Epithelial cell of esophagus (primary cell): ENCODE measurements around the gene CCDC152.

Experiments
- DNase-seq: peaks from one replicate; pipeline ENCODE4 v3.0.0; 2010; ENCODE audit warnings: low read depth
- H3K4me3 ChIP-seq: 2 replicates; pipeline ENCODE4 v1.5.1; 2011; ENCODE audit warnings: mild to moderate bottlenecking, low read length, control low read depth
- TF ChIP-seq, protein P1 (sequence below): IDR thresholded peaks from 2 replicates; pipeline ENCODE4 v1.5.1; 2011; ENCODE audit warnings: low read depth, mild to moderate bottlenecking, low read length, control low read depth, inconsistent platforms; ENCODE audit not compliant: insufficient read depth; ENCODE audit errors: missing control alignments

CCDC152 gene

DNA sequence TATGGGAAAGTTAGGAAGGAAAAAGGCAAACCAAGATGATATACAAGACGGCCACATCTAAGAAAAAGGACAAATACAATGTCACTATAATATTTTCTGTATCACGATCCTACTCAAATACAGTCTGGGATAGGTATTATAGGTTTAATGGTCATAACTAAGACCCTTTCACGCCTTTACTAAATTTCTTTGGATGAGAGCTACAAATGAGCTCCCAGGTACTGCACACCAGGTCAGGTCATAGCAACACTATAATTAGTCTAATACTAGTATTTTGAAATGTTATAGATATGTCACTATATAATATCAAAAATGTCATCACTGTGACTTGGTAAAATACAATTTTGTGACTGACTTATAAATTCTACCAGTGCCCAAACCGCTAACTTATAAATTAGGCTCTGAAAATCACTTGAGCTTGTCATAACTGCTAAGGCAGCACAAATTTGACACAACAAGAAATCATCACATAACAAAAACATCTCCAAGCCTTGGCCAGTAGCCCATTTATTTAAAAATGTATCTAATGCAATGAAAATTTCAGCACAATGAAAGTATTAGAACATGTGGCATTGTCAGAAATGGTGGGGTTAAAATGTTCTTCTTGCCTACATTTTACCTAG, 48.2 kb downstream of the CCDC152 start:
- DNase-seq = no peak
- TF ChIP-seq, protein P1, sequence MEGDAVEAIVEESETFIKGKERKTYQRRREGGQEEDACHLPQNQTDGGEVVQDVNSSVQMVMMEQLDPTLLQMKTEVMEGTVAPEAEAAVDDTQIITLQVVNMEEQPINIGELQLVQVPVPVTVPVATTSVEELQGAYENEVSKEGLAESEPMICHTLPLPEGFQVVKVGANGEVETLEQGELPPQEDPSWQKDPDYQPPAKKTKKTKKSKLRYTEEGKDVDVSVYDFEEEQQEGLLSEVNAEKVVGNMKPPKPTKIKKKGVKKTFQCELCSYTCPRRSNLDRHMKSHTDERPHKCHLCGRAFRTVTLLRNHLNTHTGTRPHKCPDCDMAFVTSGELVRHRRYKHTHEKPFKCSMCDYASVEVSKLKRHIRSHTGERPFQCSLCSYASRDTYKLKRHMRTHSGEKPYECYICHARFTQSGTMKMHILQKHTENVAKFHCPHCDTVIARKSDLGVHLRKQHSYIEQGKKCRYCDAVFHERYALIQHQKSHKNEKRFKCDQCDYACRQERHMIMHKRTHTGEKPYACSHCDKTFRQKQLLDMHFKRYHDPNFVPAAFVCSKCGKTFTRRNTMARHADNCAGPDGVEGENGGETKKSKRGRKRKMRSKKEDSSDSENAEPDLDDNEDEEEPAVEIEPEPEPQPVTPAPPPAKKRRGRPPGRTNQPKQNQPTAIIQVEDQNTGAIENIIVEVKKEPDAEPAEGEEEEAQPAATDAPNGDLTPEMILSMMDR = no peak
- no peak overlapping the region for H3K4me3 ChIP-seq

DNA sequence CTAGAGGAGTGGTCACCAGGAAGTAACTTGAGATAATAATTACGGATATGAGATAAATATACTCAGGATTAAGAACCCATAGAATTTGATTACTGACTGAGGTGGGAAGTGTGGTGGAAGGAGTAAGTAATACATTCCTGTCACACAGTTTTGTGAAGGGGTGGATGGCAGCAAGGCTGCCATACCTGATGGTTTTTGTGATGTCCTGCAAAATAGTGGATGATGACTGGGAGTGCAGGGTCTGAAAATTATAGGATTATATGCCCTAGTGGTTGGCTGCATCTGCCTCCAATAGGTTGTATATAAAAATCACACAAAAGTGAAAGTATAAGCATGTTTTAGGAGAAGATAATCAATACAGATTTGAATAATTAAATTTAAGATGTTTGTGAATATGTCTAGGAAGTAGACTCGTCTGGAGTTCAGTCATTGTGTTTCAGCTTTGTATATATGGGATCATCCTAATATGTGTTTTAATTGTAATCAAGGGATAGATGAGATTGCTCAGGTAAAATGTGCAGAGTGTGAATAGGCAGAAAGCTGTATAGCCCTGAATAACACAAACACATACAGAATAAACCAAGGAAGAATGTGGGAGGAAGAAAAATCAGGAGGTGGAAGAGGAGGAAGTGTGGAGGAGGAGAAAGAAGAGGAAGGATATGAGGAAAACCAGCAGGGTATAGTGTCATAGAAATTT, 49.5 kb downstream of the CCDC152 start:
- H3K4me3 ChIP-seq = no peak overlapping the region
- DNase-seq = no peak
- TF ChIP-seq, protein P1 = no peak

DNA sequence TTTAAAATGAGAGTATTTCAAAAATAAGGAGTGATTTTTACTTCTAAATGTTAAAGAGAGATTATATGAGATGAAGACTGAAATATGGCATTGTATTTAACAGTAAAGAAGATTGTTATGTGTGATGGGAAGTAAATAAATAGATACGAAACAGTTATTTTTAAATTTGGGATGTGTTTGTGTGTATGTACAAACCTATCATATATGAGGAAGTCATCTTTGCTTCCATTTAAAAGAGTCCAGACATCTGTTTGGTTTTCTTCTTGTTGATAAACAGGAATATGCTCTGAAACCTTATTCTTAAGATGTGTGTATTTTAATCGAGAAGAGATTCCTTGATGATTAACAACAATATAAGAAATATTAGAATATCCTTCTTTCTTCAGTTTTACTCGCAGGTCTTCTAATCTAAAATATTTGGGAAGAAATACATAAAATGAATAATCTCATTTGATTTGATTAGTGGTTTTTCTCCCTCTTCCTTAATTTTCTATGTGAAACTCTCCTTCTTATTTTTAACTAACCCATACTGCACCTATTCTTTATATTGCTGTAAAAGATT, 50.2 kb downstream of the CCDC152 start:
- TF ChIP-seq, protein P1 = no peak
- no peak overlapping the region for H3K4me3 ChIP-seq
- no peak for DNase-seq

DNA sequence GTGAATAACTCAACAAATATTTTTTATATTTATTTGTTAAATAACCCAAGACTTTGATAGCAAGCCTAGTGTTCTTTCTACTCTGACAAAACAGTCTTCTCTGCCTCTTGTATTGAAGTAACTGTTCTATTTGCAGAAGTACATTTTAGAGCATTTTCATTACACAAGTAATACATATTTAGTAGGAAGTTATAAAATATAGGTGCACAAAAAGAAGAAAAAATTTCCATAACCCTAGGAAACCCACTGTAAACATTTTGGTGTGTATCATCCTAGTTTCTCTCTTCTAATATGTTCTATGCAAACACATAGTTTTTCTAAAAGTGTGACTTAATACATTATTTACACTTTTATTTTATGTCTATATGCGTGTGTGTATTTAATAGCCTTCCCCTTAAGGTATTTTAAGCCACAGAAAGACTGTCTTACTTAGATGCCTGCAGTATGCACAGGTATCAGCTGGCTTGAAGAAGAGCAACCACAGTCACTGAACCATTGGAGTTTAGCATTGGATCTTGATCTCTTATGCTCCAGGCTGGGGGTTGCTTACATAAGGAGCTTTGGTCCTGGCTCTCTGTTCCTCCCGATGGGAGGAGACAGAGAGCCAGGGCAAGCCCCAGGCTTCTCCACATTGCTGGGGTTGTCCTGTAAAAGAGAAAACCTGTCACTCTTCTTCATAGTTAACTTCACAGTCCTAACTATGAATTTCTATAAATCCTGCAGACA, 51.3 kb downstream of the CCDC152 start:
- H3K4me3 ChIP-seq = no peak overlapping the region
- TF ChIP-seq, protein P1 = no peak
- DNase-seq = no peak

DNA sequence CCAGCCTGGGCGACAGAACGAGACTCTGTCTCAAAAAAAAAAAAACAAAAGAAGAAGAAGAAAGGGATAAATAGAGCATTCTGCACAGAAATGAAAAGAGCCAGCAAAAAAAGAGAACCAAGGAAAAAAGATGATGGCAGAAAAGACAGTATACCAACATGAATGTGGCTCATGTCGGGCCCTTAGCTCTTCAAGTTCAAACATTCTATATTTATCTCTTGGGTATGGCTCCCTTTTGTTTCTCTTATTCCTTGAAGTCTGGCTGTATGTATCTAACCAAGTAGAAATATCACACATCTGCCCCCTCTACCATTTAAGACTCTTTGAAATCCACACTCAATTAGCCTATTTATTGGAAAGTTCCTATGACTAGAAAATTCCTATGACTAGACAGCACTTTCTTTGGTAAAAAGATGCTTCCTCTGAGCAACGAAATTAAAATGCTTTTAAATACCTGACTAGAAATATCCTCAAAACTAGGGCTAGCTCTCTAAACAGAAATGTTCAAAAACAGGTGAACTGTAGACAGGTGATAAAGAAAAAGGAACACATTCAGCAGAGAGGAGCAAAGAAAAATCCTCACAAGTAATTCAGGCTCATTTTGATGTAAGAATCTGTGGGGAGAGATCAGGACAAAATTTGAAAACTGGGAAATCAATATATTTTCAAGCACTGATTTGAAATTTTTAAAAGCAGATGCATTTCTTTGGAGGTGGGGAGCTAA, 52.4 kb downstream of the CCDC152 start:
- H3K4me3 ChIP-seq = no peak overlapping the region
- no peak for DNase-seq
- TF ChIP-seq, protein P1 = no peak

DNA sequence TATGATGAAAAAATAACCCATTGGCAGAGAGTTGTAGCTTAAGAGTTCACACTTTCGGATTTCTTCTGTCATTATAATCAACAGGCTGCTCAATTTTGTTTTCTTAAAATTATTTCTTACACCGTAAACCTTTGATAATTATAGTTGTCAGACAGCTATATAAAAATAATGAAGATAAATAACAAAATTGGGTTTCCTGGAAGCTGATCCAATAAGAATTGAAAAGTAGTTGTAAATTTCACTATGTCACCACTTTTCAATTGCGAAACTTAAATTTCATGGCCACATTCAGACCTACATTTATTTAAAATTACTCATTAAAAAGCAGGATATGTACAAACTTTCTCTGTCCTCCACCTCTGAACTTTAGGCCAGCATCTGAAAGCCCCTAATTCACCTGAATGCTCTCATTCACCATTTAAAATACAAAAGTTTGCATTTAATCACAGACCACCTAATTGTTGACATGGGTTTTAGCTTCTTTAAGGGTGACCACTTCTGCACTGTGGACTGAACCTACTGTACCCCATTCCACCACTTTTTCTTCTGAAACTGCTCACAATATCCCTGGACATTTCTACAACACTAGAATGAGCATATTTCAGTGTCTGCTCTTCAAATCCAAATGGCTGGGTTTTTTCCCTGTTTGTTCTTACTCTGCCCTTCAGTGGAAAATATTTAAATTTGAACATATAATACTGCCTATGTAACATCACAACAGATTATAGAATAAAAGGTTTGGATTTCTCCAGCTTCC, 54.4 kb downstream of the CCDC152 start:
- TF ChIP-seq, protein P1 = no peak
- DNase-seq = no peak
- peak overlapping the region; percentile 18 for H3K4me3 ChIP-seq
